Measurements from ENCODE around the gene E2F4. TPM values are rescaled to one million over a fixed set of nuclear protein-coding genes. Genes with fewer than 3 reads are reported as not detected.

Gene E2F4
- total and polyA plus RNA-seq, 2 experiments from 2014 or later = 70.4 to 72.4 TPM

- DNase-seq (ENCODE audit: low spot score) = peak; percentile 86
- H4K20me1 ChIP-seq (ENCODE audit: insufficient read depth, poor library complexity, severe bottlenecking) = no peaks in the 10 kb centered on the region
- peaks cover 13% of the 10 kb centered on the region for H3K27me3 ChIP-seq
- H3K4me3 ChIP-seq = peak overlapping the region; percentile 82
- peak overlapping the region; percentile 98 for H3K27ac ChIP-seq
- WGBS (ENCODE audit: low lambda C conversion rate, missing lambda C conversion rate) = 14% methylated on average over 37 of the region's 94 CpGs
- H3K36me3 ChIP-seq (replicated peaks; ENCODE audit: insufficient read depth, low read depth) = no peaks in the 10 kb centered on the region
- H3K4me2 ChIP-seq = peak overlapping the region; percentile 92
- H2AFZ ChIP-seq = peak overlapping the region; percentile 94
- peaks cover 17% of the 10 kb centered on the region for H3K4me1 ChIP-seq (ENCODE audit: insufficient read depth)
- H3K9me3 ChIP-seq (ENCODE audit: low read depth) = no peaks in the 10 kb centered on the region
- TF ChIP-seq EZH2phosphoT487 (IDR thresholded peaks at IDR 0.05; ENCODE audit: low read depth, severe bottlenecking, unreplicated experiment) (no peak), EZH2 (IDR thresholded peaks at IDR 0.05; ENCODE audit: borderline replicate concordance) (no peak), CTCF (IDR thresholded peaks at IDR 0.05; ENCODE audit: poor library complexity) (peak; percentile 13)
- peaks cover 4% of the 10 kb centered on the region for H3K79me2 ChIP-seq
- no peaks in the 10 kb centered on the region for H3K9me2 ChIP-seq (replicated peaks; ENCODE audit: insufficient read depth)
Measured at GRCh38 chr16:67150047-67150832, 41.7 kb upstream of the E2F4 start.

- 3% methylated on average over 34 of the region's 34 CpGs for WGBS (ENCODE audit: low lambda C conversion rate, missing lambda C conversion rate)
- Histone ChIP-seq H3K27ac (peak within 1 kb of the TSS; percentile 98), H4K20me1 (ENCODE audit: insufficient read depth, poor library complexity, severe bottlenecking) (no peaks in the 10 kb centered on the region), H3K79me2 (peaks cover 4% of the 10 kb centered on the region), H3K9me2 (replicated peaks; ENCODE audit: insufficient read depth) (no peaks in the 10 kb centered on the region), H3K27me3 (peaks cover 18% of the 10 kb centered on the region), H3K9me3 (ENCODE audit: low read depth) (no peaks in the 10 kb centered on the region), H3K4me2 (peak within 1 kb of the TSS; percentile 92), H3K4me3 (peak within 1 kb of the TSS; percentile 82), H3K4me1 (ENCODE audit: insufficient read depth) (peaks cover 17% of the 10 kb centered on the region), H3K36me3 (replicated peaks; ENCODE audit: insufficient read depth, low read depth) (no peaks in the 10 kb centered on the region), H2AFZ (peak within 1 kb of the TSS; percentile 94)
- TF ChIP-seq CTCF (IDR thresholded peaks at IDR 0.05; ENCODE audit: poor library complexity) = no peak
- TF ChIP-seq EZH2phosphoT487 (IDR thresholded peaks at IDR 0.05; ENCODE audit: low read depth, severe bottlenecking, unreplicated experiment) = no peak
- TF ChIP-seq EZH2 (IDR thresholded peaks at IDR 0.05; ENCODE audit: borderline replicate concordance) = no peak
- peak; percentile 91 for DNase-seq (ENCODE audit: low spot score)
Measured at GRCh38 chr16:67150833-67151396, 41.0 kb upstream of the E2F4 start, which contains the start of gene B3GNT9. B3GNT9 (minus strand) TSS chr16:67150998; CDS start chr16:67150485, 513 bp downstream.

- no peaks in the 10 kb centered on the region for H4K20me1 ChIP-seq (ENCODE audit: insufficient read depth, poor library complexity, severe bottlenecking)
- peak overlapping the region; percentile 94 for H2AFZ ChIP-seq
- TF ChIP-seq CTCF (IDR thresholded peaks at IDR 0.05; ENCODE audit: poor library complexity) (no peak), EZH2 (IDR thresholded peaks at IDR 0.05; ENCODE audit: borderline replicate concordance) (no peak), EZH2phosphoT487 (IDR thresholded peaks at IDR 0.05; ENCODE audit: low read depth, severe bottlenecking, unreplicated experiment) (no peak)
- H3K9me3 ChIP-seq (ENCODE audit: low read depth) = no peaks in the 10 kb centered on the region
- no peak overlapping the region for H3K4me3 ChIP-seq
- peaks cover 4% of the 10 kb centered on the region for H3K79me2 ChIP-seq
- no peak for DNase-seq (ENCODE audit: low spot score)
- H3K27me3 ChIP-seq = peaks cover 19% of the 10 kb centered on the region
- H3K4me1 ChIP-seq (ENCODE audit: insufficient read depth) = peaks cover 17% of the 10 kb centered on the region
- H3K4me2 ChIP-seq = peak overlapping the region; percentile 92
- 58% methylated on average over 8 of the region's 8 CpGs for WGBS (ENCODE audit: low lambda C conversion rate, missing lambda C conversion rate)
- H3K27ac ChIP-seq = peak overlapping the region; percentile 98
- no peaks in the 10 kb centered on the region for H3K9me2 ChIP-seq (replicated peaks; ENCODE audit: insufficient read depth)
- H3K36me3 ChIP-seq (replicated peaks; ENCODE audit: insufficient read depth, low read depth) = no peaks in the 10 kb centered on the region
Measured at GRCh38 chr16:67151431-67152097, 40.4 kb upstream of the E2F4 start.
